ENCODE data around the gene LY6G5C. TPM values are rescaled to one million over a fixed set of nuclear protein-coding genes. Genes with fewer than 3 reads are reported as not detected.

The LY6G5C gene
- total RNA-seq, 1 experiment from 2014 or later = not detected

DNA sequence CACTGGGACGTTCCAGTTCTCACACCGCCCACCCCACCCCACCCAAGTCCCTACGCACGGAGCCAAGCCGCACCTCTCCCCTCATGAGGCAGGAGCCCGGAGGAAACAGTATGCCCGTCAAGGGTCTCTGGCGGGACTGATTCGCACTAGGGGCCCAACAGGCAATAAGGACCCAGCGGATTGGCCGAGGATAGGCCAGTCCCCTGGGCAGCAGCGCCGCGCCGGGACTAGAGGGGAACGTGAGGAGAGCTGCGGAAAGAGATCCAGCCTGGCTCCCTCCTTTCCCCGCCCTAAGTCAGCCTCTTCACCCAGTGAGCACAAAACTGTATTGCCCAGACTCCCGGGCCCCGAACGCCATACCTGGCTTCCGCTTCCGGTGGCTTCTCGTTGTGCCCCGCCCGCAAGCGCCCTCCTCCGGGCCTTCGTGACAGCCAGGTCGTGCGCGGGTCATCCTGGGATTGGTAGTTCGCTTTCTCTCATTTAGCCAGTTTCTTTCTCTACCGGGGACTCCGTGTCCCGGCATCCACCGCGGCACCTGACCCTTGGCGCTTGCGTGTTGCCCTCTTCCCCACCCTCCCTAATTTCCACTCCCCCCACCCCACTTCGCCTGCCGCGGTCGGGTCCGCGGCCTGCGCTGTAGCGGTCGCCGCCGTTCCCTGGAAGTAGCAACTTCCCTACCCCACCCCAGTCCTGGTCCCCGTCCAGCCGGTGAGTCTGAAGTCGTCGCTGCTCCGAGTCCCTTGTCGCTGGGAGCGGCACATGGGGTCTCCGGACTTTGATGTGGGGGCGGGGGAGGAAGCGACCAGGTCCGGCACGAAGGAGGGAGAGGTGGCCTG, 15.1 kb downstream of the LY6G5C start, which contains the start of gene CSNK2B:
TSS of gene CSNK2B (plus strand) at position 580 of the 836 bp plus-strand sequence. CDS start 752 bp downstream, outside the sequence.
- peak; percentile 99 for DNase-seq (ENCODE audit: low spot score)
- in situ Hi-C loops (cut with HindIII; ENCODE audit: low sequenced_read_pairs) = no loop called here

DNA sequence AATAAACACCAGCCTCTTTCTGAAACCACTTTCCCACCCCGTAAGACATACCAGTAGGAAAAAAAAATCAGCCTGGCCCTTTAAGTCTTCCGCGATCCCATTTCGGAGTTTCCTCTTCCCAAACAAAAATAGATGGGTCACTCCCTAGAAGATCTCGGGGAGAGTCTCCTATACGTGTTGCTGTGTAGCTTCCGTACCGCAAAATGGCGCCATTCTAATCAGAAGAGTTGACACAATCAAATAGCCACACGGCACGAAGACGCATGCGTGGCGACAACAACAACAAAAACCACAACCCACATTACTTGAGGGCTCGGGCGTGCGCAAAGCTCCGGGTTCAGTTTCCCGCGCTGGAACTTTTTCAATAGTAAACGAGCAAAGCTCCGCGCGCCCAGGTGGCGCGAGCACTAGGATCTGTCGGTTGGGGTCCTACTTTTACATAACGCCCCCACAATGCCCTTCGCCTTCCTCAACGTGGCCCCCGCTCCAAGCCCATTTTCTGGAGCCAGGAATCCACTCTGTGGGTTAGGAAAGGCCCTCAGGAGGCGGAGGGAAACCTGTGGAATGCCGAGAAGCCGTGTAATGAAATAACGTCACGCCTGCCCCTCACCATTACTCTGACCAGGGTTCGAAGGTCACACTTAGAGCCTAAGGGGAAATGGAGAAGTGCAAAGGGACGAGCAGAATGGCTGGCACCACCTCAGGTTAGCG, 15.9 kb downstream of the LY6G5C start, which contains the start of gene GPANK1:
TSS of gene GPANK1 (minus strand) at position 208 of the 711 bp plus-strand sequence. CDS start 519 bp downstream, outside the sequence.
- DNase-seq (ENCODE audit: low spot score) = peak; percentile 98
- in situ Hi-C loops (cut with HindIII; ENCODE audit: low sequenced_read_pairs) = no loop called here

DNA sequence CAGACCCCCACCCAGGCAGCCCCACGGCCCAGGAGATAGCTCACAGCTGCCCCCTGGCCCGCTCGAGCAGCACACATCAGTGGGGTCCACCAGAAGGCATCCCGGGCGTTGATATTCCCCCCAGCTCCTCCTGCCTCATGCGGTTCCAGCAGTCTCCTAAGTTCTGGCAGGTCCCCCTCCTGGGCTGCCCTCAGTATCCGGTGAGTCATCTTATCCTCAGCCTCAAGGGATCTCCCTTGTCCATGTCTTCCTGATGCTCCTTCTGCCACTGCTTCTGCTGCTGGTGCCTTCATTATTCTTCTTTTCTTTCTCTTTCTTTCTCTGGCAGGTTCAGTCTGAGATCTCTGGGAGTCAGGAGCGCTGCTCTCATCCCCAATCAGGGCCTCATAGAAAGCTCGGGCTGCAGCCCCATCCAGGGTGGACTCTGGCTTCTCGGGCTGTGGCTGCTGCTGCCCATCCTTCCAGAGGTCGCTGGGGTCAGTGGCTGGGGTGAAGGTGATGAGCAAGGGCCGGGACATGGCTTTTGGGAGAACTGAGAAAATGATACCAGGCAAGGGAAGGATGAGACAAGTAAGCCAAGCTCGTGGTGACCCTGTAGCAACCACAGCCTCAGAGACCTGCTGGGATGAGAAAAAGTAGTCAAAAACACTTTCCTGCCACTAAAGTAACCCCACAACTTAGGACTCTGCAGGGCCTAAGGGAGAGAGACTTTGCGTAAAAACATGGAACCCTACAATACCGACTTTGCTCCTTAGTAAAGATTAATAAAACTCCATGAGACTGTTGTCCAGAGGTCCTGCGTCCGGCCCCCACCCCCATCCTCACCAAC, 16.7 kb downstream of the LY6G5C start:
- in situ Hi-C loops (cut with HindIII; ENCODE audit: low sequenced_read_pairs) = no loop called here
- no peak for DNase-seq (ENCODE audit: low spot score)

DNA sequence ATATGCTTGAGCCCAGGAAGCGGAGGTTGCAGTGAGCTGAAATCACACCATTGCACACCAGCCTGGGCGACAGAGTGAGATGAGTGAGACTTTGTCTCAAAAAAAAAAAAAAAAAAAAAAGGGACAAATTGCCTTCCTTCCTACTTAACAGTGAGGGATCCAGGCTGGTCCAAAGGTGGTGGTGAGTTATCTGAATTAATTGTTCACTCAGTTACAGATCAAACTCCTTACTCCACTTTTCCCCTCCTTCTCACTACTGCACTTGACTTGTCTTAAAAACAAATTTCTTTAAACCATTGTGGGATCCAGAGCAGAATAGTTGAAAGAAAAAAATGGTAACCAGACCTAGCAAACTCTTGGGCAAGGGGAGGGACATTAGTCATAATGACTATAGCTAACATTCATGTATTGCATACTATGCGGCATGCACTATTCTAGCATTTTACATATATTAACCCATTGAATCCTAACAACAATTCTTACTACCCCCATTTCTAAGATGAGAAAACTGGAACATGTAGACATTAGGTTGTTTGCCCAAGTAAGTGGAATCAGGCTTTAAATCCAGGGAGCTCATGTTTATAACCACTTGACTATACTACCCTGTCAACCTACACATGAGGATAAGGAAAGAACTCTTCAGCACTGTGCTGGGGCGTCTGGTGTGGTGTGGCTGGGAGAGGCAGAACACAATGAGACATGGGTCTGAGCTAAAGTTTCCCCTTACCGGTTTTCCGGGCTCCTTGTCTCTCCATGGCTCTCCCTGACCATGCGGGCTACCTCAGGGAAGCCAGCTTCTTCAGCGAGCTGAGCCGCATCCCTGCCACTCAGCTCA, 17.5 kb downstream of the LY6G5C start:
- in situ Hi-C loops (cut with HindIII; ENCODE audit: low sequenced_read_pairs) = no loop called here
- no peak for DNase-seq (ENCODE audit: low spot score)

DNA sequence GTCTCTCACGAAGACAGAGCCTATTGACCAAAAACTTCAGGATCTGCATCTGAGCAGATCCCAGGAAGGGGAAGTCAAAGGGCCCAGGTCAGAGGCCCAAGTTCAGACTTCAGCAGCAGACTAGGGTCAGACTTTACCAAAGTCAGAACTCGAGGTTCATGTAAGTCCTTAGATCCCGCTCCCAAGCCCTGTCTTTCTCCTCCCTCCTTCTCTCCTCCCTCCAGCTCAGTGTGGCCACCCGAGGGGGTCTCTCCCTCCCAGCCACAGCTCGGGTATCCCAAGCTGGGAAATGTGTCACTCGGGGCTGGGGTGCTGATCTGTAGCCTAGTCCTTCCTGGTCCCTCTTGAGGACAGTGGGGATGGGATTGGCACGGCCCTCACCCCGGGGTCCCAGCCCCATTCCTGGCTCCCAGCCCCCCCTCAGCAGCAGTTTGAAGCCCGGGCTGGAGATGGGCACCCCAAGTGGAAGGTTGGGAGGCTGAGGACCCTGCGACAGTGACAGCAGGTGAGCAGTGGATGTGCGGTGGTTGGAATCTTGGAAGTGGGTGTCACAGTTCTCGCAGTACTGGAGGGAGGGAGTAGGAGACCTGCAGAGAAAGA, 18.6 kb downstream of the LY6G5C start:
- in situ Hi-C loops (cut with HindIII; ENCODE audit: low sequenced_read_pairs) = no loop called here
- no peak for DNase-seq (ENCODE audit: low spot score)

DNA sequence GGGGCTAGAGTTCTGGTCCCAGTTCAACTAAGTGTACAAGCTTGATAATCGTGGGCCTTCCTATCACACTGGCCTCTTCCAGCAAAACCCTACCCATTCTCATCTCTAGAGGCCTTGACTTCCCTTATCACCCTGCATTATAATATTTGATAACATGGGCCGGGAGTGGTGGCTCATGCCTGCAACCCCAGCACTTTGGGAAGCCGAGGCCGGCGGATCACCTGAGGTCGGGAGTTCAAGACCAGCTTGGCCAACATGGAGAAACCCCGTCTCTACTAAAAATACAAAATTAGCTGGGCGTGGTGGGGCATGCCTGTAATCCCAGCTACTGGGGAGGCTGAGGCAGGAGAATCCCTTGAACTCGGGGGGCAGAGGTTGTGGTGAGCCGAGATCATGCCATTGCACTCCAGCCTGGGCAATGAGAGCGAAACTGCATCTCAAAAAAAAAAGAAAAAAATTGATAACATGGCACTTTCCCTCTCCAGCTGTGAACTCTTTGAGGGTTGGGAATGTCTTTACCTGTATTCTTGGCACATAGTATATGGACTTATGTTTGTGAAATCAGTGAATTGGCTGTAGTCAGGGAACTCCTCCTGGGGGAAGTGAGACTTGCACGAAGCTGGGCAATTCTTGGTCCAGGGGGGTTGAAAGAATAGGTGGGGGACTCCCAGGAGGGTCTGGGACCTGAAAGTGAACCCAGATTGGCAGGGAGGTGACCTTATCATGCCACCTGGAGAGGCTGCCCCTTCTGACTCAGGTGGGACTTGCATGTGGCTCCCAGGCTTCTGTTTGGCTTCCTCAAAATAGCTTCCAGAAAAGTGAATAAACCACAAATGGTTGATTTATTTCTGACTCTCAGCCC, 19.4 kb downstream of the LY6G5C start:
- in situ Hi-C loops (cut with HindIII; ENCODE audit: low sequenced_read_pairs) = no loop called here
- no peak for DNase-seq (ENCODE audit: low spot score)

DNA sequence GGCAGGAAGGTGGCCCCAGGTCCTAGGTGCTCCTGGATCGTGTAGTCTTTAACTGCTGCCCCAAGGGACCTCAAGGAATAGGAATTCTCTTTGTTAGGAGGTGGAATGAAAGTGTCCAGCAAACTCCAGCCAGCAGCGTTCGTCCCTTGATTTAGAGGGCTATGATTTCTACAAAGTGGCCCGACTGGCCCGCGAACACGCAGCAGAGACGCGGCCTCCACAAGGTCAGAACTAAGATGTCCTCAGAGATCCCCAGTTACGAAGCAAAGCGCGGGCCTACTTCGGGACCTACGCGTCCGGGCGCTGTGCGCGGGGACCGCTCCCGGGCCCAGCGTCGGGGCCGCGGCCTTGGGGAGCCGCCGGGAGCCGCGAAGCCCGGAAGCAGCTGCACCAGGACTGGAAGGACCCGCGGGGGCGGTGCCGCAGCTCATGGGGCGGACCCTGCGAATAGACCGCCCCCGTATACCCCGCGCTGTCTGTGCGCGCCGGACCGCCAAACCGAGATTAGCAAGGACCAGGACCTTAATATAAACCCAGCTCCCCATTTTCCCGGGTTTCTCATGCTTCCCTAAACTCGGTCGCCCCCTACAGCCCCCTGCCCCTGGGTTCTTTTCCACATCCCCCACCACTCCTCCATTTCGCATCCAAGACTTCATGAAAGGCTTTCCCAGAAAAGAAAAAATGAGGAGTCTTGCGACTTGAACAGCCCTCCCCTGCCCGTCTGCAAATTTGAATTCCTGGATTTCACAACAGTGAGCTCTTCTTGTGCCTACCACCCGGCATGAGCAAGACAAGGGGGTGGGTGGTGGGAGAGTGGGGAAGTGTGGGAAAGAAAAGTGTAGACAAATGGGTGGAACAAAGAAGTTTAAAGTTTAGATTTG, 20.2 kb downstream of the LY6G5C start, which contains the start of gene C6orf47:
TSS of gene C6orf47 (minus strand) at position 398 of the 881 bp plus-strand sequence. CDS start 831 bp downstream, outside the sequence.
- peak; percentile 87 for DNase-seq (ENCODE audit: low spot score)
- in situ Hi-C loops (cut with HindIII; ENCODE audit: low sequenced_read_pairs) = no loop called here

DNA sequence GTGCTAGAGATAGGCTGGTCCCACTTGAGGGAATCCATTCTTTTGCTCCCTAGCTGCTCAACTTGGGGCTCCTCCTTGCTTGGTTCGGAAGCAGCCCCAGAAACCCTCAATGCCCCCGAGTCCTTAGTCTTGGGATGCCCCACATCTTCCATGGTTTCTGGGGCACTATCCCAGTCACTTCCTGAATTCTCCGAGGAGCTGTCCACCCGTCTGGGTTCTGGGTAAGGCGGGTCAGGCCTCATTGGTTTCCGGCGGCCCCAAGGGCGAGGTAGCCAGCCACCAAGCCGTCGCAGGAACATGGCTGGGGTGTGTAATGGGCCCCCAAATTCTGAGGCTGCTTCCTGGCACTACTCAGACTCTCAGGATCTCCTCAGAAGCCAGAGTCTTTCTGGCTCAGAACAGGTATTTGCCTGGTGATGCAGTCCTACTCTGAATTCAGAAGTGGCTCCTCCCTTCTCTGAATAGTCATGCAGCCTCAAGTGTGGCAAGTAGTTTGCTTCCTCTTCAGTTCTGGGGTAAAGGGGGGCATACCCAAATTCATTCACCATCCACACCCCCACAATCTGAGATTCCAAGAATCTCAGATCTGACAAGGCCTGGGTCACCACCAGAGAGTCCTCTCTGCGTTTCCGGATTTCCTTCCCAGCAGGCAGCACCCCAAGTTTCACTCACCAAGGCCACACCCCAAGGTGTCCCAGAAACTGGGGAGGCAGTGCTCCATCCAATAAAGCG, 21.1 kb downstream of the LY6G5C start:
- no peak for DNase-seq (ENCODE audit: low spot score)
- in situ Hi-C loops (cut with HindIII; ENCODE audit: low sequenced_read_pairs) = no loop called here

DNA sequence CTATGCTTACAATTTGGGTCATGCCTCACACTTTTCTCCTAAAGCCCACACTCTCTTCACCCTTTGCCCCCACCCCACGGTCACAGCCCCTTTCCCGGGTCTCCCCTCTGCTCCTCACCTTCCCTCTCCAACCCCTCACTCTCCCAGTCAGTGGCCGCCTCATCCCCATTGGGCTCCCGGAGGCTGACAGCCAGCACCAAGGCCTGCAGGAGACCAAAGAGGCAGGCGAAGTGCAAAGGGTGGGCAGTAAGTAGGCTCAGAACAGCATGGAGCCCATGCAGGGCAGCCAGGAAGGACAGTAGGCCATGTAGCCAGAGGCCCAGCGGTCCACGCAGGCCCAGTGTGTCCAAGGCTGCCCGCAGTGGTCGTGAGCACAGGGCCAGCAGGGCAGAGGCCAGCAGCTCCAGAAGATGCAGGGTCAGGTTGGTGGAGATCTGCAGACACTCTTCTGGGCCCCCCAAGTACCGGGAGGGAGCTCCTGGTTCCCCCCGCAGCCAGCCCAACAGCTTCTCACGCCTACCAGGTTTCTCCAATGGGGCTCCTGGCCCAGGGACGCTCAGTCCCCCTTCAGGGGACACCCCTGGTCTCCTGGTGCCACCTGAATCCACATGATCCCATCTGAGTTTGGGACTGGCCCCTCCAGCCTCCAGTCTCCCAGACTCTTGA, 21.8 kb downstream of the LY6G5C start:
- DNase-seq (ENCODE audit: low spot score) = no peak
- in situ Hi-C loops (cut with HindIII; ENCODE audit: low sequenced_read_pairs) = no loop called here

DNA sequence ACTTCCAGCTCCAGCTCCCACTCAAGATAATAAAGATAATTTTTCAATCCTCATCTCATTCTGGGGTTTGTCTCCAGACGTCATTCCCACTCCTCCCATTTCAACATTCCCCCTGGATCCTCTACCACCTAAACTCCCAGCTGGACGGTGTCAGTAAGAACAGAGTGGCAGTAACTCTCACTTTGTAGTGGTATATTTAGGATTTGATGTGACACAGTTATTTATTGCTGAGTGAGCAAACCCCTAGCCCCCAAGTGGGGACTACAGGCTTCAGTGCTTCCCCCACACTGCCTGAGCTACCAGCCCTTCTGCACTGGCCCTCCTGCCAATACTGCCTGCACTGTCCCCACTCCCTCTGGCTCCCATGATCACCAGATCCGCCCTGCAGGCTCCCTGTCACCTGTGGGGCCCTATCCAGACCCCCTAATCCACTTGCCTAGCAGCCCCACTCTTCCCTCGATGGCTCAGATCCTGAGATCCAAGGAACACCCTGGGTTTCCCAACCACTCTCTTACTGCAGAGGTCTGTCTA, 22.6 kb downstream of the LY6G5C start:
- no peak for DNase-seq (ENCODE audit: low spot score)
- in situ Hi-C loops (cut with HindIII; ENCODE audit: low sequenced_read_pairs) = no loop called here

DNA sequence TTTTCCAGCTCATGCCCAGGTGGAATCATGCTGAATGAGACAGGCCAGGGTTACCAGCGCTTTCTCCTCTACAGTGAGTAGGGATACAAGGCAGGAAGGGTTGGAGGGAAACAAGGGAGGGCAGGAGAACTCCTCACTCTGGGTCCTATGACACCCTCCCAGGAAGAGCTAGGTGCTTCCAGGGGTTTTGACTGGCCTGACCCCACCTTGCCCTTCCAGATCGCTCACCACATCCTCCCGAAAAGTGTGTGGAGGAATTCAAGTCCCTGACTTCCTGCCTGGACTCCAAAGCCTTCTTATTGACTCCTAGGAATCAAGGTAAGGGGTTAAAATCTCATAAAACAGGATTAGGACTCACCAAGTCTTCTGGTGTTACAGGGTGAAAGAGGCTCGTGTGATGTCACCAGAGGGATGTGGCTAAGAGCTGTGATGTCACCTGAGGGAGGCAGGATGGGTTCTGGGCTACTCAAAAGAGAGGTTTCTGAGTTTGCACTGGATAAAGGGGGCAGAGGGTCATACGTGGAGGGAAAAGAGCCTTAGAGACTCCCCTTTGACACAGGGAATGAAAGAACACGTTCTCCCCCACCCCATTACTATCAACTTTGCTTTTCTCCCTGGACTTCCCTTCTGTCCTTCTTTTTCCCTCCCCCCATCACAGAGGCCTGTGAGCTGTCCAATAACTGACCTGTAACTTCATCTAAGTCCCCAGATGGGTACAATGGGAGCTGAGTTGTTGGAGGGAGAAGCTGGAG, 23.3 kb downstream of the LY6G5C start:
- in situ Hi-C loops (cut with HindIII; ENCODE audit: low sequenced_read_pairs) = no loop called here
- no peak for DNase-seq (ENCODE audit: low spot score)

DNA sequence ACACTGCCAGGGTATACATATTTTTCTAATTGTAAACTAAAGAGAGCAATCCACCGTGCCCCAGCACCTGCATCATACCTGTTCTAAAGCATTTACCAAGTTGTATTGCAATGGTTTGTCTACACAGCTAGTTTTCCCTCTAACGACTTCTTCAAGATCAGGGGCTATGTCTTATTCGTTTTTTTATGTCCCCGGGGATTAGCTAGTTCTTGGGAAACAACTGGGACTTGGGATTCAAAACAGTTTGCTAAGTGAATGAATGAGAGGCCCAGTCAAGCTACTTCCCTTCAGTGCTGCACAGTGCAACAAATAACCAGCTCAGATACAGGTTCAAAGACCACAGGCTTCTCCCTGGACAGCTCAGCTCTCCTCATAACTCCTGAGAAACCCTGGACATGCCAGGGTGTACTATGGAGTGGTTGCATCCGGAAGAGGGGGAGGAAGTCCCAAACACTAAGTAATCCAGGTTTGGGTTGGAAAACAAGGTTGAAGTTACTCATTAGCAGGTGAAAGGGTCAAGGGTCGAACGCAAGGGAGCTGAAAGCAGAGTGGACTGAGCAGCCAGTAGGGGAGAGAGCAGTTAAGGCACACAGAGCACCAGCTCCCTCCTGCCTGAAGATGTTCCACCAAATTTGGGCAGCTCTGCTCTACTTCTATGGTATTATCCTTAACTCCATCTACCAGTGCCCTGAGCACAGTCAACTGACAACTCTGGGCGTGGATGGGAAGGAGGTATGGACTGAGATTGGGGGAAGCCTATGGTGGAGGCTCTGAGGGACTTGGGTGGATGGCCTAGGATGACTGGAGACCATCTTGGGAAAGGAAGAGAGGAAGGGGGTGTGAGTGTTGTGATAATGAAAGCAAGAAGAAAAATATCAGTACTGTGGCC, 25.3 kb downstream of the LY6G5C start, which contains the start of gene APOM:
TSS of gene APOM (plus strand) at position 546 of the 889 bp plus-strand sequence. CDS start at position 619, 73 bp downstream.
- in situ Hi-C loops (cut with HindIII; ENCODE audit: low sequenced_read_pairs) = no loop called here

More for the DNA sequence above, 25.3 kb downstream of the LY6G5C start, which contains the start of gene APOM:
- no peak for DNase-seq (ENCODE audit: low spot score)

Data from G401 (cell line).